Liver (tissue), 9 donors: ENCODE results near the gene CELF4. TPM values are rescaled to one million over a fixed set of nuclear protein-coding genes. Genes with fewer than 3 reads are reported as not detected.

Experiments
- DNase-seq: peaks from one replicate; pipeline ENCODE4 v3.0.0-alpha.2; 2017; ENCODE audit warnings: low spot score
- H3K27ac ChIP-seq, 2 donors: one replicate each; pipeline ENCODE4 v1.7.0; 2013; ENCODE audit warnings: inconsistent platforms in 2 of 2, low read length in 2 of 2, control low read depth in 1 of 2, low read depth in 1 of 2, mild to moderate bottlenecking in 1 of 2
- H3K27me3 ChIP-seq, 4 donors: one replicate each; pipeline versions ENCODE4 v1.6.1 to v1.7.0; 2013; ENCODE audit warnings: low read length in 3 of 4, inconsistent platforms in 1 of 4, mild to moderate bottlenecking in 1 of 4, moderate library complexity in 1 of 4; ENCODE audit not compliant: control insufficient read depth in 4 of 4, insufficient read depth in 4 of 4
- H3K36me3 ChIP-seq, 4 donors: one replicate each; pipeline versions ENCODE4 v1.6.1 to v1.7.0; 2013; ENCODE audit warnings: low read length in 3 of 4, mild to moderate bottlenecking in 3 of 4, low read depth in 1 of 4, moderate library complexity in 1 of 4; ENCODE audit not compliant: control insufficient read depth in 4 of 4, insufficient read depth in 3 of 4
- H3K4me1 ChIP-seq, 4 donors: one replicate each; pipeline versions ENCODE4 v1.6.1 to v1.7.0; 2013; ENCODE audit warnings: low read length in 3 of 4, mild to moderate bottlenecking in 3 of 4, moderate library complexity in 1 of 4; ENCODE audit not compliant: control insufficient read depth in 4 of 4, insufficient read depth in 4 of 4
- H3K4me3 ChIP-seq, 3 donors: one replicate each; pipeline versions ENCODE4 v1.6.1 to v1.7.0; 2013; ENCODE audit warnings: low read length in 3 of 3, control low read depth in 1 of 3, low read depth in 1 of 3, mild to moderate bottlenecking in 1 of 3
- H3K9ac ChIP-seq, 2 donors: one replicate each; pipeline ENCODE4 v1.7.0; 2013; ENCODE audit warnings: low read length in 2 of 2, mild to moderate bottlenecking in 2 of 2, moderate library complexity in 2 of 2, control low read depth in 1 of 2, low read depth in 1 of 2
- H3K9me3 ChIP-seq, 4 donors: one replicate each; pipeline versions ENCODE4 v1.6.1 to v1.7.0; 2013; ENCODE audit warnings: low read length in 3 of 4; ENCODE audit not compliant: control insufficient read depth in 4 of 4
- ATF3 ChIP-seq: IDR thresholded peaks from 2 replicates; pipeline ENCODE4 v1.6.1; 2016; ENCODE audit warnings: antibody characterized with exemption
- EGR1 ChIP-seq, 2 donors: IDR thresholded peaks; 2 replicates each; pipeline ENCODE4 v1.6.1; 2016 to 2018; ENCODE audit warnings: antibody characterized with exemption in 2 of 2, low read depth in 2 of 2
- FOXA1 ChIP-seq: IDR thresholded peaks from 2 replicates; pipeline ENCODE4 v1.6.1; 2016; ENCODE audit warnings: antibody characterized with exemption
- FOXA2 ChIP-seq: IDR thresholded peaks from 2 replicates; pipeline ENCODE4 v1.6.1; 2016; ENCODE audit warnings: antibody characterized with exemption
- GABPA ChIP-seq, 2 donors: IDR thresholded peaks in 1 of 2; conservative IDR thresholded peaks in 1 of 2; 2 replicates each; pipeline ENCODE4 v1.6.1; 2016; ENCODE audit warnings: antibody characterized with exemption in 2 of 2, mild to moderate bottlenecking in 1 of 2, moderate library complexity in 1 of 2
- HNF4A ChIP-seq, 2 donors: conservative IDR thresholded peaks; 2 replicates each; pipeline ENCODE4 v1.6.1; 2016; ENCODE audit warnings: antibody characterized with exemption in 2 of 2, mild to moderate bottlenecking in 2 of 2
- HNF4G ChIP-seq: IDR thresholded peaks from 2 replicates; pipeline ENCODE4 v1.6.1; 2016; ENCODE audit warnings: antibody characterized with exemption
- JUND ChIP-seq, 2 donors: IDR thresholded peaks; 2 replicates each; pipeline ENCODE4 v1.6.1; 2016; ENCODE audit warnings: antibody characterized with exemption in 2 of 2
- NR2F2 ChIP-seq: IDR thresholded peaks from 2 replicates; pipeline ENCODE4 v1.6.1; 2016; ENCODE audit warnings: antibody characterized with exemption
- RAD21 ChIP-seq, 2 donors: IDR thresholded peaks; 2 replicates each; pipeline ENCODE4 v1.6.1; 2016; ENCODE audit warnings: antibody characterized with exemption in 2 of 2, mild to moderate bottlenecking in 2 of 2
- REST ChIP-seq: IDR thresholded peaks from 2 replicates; pipeline ENCODE4 v1.6.1; 2016; ENCODE audit warnings: antibody characterized with exemption, mild to moderate bottlenecking
- RXRA ChIP-seq, 2 donors: IDR thresholded peaks; 2 replicates each; pipeline ENCODE4 v1.6.1; 2017 to 2018; ENCODE audit warnings: antibody characterized with exemption in 2 of 2, mild to moderate bottlenecking in 1 of 2
- SP1 ChIP-seq: IDR thresholded peaks from 2 replicates; pipeline ENCODE4 v1.6.1; 2018; ENCODE audit warnings: antibody characterized with exemption, mild to moderate bottlenecking
- TAF1 ChIP-seq: conservative IDR thresholded peaks from 2 replicates; pipeline ENCODE4 v1.6.1; 2016; ENCODE audit warnings: antibody characterized with exemption, mild to moderate bottlenecking
- YY1 ChIP-seq: IDR thresholded peaks from 2 replicates; pipeline ENCODE4 v1.6.1; 2016; ENCODE audit warnings: antibody characterized with exemption, mild to moderate bottlenecking
- WGBS: extraction: QIAGEN DNeasy Blood & Tissue Kit; methylation state at CpG from one replicate; pipeline ENCODE4 v1.1.7; 2013; 5-methylcytosine and 5-hydroxymethylcytosine counted together
- polyA plus RNA-seq, 2 donors: library from polyadenylated mRNA; stranded (reverse) in 1 of 2; unstranded in 1 of 2; fragments of 200-250 nt in 1 of 2; fragments of >200 nt in 1 of 2; fragmentation: Nextera tagmentation in 1 of 2; extraction: Ambion mirVana in 1 of 2; gene quantifications; one replicate each; pipeline versions ENCODE4 v1.2.1 to v1.2.3, GENCODE V29; 2013 to 2015
- total RNA-seq, 2 donors: library from RNA; depleted of rRNA; stranded (reverse); fragments of >200 nt; gene quantifications; one replicate each; pipeline ENCODE4 v1.2.3, GENCODE V29; 2014
- TF ChIP-seq, protein P1 (sequence below): IDR thresholded peaks from 2 replicates; pipeline ENCODE4 v1.6.1; 2016; ENCODE audit warnings: antibody characterized with exemption
- TF ChIP-seq, protein P2 (sequence below): IDR thresholded peaks from 2 replicates; pipeline ENCODE4 v1.6.1; 2016; ENCODE audit warnings: antibody characterized with exemption
- donor health status: healthy.
- donor health status: healthy.
- donor health status: healthy.
- donor health status: healthy.
- donor health status: healthy.

CELF4 gene
- total and polyA plus RNA-seq, 4 donors, result 0.08 to 0.28 (median 0.21) TPM; not detected in 1

- Histone ChIP-seq H3K27me3 (no peaks in the 10 kb centered on the region), H3K9me3 (peaks cover 0 to 3% (median 1%) of the 10 kb centered on the region in 4 donors), H3K27ac (no peak overlapping the region), H3K36me3 (no peaks in the 10 kb centered on the region), H3K9ac (no peak overlapping the region), H3K4me1 (no peaks in the 10 kb centered on the region), H3K4me3 (no peak overlapping the region)
- WGBS, result 56% methylated on average over 2 of the region's 2 CpGs
- no peak for TF ChIP-seq TAF1
- no peak for DNase-seq
These were observed 53.2 kb downstream of the CELF4 start for GRCh38 chr18:37512400-37512799.

- WGBS, result 61% methylated on average over 9 of the region's 9 CpGs
- TF ChIP-seq FOXA1 (no peak), FOXA2 (no peak), NR2F2 (no peak), TAF1 (no peak), YY1 (no peak), JUND (IDR thresholded peaks at IDR 0.05) (no peak), RAD21 (IDR thresholded peaks at IDR 0.05) (no peak)
- TF ChIP-seq, protein P1, sequence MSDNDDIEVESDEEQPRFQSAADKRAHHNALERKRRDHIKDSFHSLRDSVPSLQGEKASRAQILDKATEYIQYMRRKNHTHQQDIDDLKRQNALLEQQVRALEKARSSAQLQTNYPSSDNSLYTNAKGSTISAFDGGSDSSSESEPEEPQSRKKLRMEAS, result no peak
- peaks cover 0 to 3% (median 1%) of the 10 kb centered on the region in 4 donors for H3K9me3 ChIP-seq
- DNase-seq, result no peak
- no peaks in the 10 kb centered on the region for H3K27me3 ChIP-seq
- no peaks in the 10 kb centered on the region for H3K36me3 ChIP-seq
- H3K27ac ChIP-seq, result no peak overlapping the region
- H3K4me3 ChIP-seq, result no peak overlapping the region
- no peaks in the 10 kb centered on the region for H3K4me1 ChIP-seq
- H3K9ac ChIP-seq, result no peak overlapping the region
These were observed 53.8 kb downstream of the CELF4 start for GRCh38 chr18:37511721-37512298.

GRCh38 chr18:37509600-37509999 is 56.0 kb downstream of the CELF4 start:
- no peaks in the 10 kb centered on the region for H3K27me3 ChIP-seq
- H3K27ac ChIP-seq, result no peak overlapping the region

GRCh38 chr18:37508207-37508606 is 57.4 kb downstream of the CELF4 start:
- WGBS, result 67% methylated on average over 3 of the region's 3 CpGs
- Histone ChIP-seq H3K9me3 (peaks cover 0 to 3% (median 1%) of the 10 kb centered on the region in 4 donors), H3K27me3 (no peaks in the 10 kb centered on the region), H3K9ac (no peak overlapping the region), H3K4me1 (no peaks in the 10 kb centered on the region), H3K27ac (no peak overlapping the region), H3K36me3 (no peaks in the 10 kb centered on the region), H3K4me3 (no peak overlapping the region)
- no peak for DNase-seq
- TF ChIP-seq REST (no peak), SP1 (no peak), HNF4A (conservative IDR thresholded peaks at IDR 0.05) (no peak), FOXA1 (no peak), HNF4G (no peak), TAF1 (no peak), EGR1 (IDR thresholded peaks at IDR 0.05; ENCODE audit: low read depth in 2 of 2) (no peak), RXRA (IDR thresholded peaks at IDR 0.05) (no peak), JUND (IDR thresholded peaks at IDR 0.05) (no peak), GABPA (IDR thresholded peaks at IDR 0.05 in 1 of 2, conservative IDR thresholded peaks at IDR 0.05 in 1 of 2) (no peak), ATF3 (no peak), RAD21 (IDR thresholded peaks at IDR 0.05) (no peak), NR2F2 (no peak)
- TF ChIP-seq, protein P1, result no peak
- TF ChIP-seq, protein P2, sequence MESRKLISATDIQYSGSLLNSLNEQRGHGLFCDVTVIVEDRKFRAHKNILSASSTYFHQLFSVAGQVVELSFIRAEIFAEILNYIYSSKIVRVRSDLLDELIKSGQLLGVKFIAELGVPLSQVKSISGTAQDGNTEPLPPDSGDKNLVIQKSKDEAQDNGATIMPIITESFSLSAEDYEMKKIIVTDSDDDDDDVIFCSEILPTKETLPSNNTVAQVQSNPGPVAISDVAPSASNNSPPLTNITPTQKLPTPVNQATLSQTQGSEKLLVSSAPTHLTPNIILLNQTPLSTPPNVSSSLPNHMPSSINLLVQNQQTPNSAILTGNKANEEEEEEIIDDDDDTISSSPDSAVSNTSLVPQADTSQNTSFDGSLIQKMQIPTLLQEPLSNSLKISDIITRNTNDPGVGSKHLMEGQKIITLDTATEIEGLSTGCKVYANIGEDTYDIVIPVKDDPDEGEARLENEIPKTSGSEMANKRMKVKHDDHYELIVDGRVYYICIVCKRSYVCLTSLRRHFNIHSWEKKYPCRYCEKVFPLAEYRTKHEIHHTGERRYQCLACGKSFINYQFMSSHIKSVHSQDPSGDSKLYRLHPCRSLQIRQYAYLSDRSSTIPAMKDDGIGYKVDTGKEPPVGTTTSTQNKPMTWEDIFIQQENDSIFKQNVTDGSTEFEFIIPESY, result no peak

More at GRCh38 chr18:37509600-37509999, 56.0 kb downstream of the CELF4 start:
- no peaks in the 10 kb centered on the region for H3K4me1 ChIP-seq
- no peak overlapping the region for H3K4me3 ChIP-seq
- DNase-seq, result no peak
- no peaks in the 10 kb centered on the region for H3K36me3 ChIP-seq
- H3K9ac ChIP-seq, result no peak overlapping the region
- WGBS, result 78% methylated on average over 1 of the region's 1 CpG
- TF ChIP-seq YY1, result no peak
- TF ChIP-seq HNF4A (conservative IDR thresholded peaks at IDR 0.05), result no peak
- no peak for TF ChIP-seq FOXA2
- no peak for TF ChIP-seq EGR1 (IDR thresholded peaks at IDR 0.05; ENCODE audit: low read depth in 2 of 2)
- no peak for TF ChIP-seq GABPA (IDR thresholded peaks at IDR 0.05 in 1 of 2, conservative IDR thresholded peaks at IDR 0.05 in 1 of 2)
- H3K9me3 ChIP-seq, result peaks cover 0 to 3% (median 1%) of the 10 kb centered on the region in 4 donors
